ENCODE data around the gene MST1.

The MST1 gene

DNA sequence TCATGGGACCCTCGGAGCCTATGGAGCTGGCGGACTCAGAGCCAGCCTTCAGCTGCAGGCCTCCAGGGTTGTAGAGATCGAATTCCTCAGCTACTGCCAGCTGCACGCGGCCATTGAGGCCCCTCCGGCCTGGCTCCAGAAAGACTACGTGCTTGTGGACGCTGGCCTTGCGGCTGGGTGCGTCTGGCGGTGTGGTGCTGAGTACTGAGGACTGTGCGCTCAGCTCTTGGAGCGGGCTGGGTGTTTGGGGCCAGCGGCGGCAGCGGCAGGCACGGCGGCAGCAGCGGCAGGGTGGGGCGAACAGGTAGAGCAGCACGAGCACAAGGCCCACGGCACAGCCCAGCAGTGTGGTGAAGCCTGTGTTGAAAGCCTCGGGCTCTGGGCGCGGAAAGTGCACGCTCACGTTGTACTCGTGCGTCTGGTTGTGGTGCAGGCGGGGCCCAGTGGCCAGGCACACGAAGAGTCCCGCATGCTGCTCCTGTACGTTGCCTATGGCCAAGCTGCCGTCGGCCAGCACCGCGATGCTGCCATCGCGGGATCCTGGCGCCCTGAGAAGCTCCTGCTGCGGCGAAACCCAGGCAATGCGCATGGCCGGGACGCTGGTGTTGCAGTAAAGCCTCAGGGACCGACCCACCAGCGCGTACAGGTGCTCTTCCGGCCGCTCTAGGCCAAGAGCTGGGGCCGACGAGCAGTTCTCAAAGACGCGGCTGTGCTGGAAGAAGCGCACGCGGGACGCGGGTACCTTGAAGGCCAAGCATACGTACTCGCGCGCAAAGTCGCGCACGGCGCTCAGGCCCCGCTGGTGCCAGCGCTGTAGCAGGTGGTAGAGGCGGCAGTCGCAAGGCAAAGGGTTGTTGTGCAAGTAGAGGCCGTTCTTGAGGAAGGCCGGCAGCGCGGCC, 28.9 kb upstream of the MST1 start:
- no peak for DNase-seq

DNA sequence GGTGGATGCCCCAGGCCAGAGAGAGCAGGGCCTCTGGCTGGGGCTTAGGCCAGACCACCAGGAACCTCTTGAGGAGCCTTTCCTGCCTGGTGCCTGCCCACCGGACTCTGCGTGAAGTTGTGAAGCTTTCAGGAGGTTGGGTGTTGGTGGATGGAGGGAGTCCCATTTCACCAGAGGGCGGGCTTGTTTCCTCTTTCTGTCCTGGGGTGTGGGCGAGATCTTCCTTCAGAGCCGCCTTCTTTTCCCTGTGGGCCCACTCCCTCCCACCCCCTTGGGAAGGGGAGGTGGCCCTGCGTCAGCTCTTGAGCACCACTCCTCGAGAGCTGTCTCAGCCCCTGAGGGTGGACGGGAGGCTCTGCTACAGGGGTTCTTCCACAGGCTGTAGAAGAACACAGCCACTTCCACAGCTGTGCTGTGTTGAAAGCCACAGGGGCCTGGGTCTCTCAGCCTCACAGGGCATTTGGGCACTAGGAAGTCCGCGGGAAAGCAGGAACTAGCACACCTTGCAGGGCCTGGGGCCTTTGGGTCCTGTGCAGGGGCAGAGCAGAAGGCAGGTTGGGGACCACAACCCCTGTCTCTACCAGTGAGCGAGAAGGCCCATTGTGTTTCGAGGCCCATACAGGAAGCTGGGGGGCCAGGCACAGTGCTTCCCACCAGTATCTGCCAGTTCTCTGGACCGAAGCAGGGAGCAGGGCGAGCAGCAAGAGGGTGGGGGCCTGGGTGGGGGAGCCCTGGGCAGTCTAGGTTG, 28.1 kb upstream of the MST1 start:
- no peak for DNase-seq

DNA sequence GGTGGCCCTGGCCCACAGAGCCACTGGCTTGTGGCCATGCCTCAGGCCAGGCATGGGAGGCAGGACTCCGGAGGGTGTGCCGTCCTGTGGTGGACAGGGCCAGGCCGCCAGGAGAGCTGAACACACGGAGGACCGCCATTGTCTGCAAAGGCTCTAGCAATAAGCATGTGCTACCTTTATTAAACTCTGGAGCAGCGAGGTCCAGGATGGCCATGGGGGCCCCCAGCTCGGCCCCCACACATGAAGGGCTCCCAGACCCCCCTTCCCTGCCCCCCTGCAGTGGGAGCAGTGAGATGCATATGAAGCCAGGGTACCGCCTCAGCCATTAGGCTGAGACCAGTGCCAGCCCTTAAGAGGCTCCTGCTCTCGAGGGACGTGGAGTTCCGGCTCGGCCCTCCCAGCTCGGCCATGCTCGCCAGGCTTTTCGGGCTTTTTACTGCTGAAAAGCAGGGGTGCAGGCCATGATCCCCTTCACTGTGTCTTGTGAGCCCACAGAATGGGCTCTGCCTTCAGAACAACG, 27.5 kb upstream of the MST1 start:
- DNase-seq: no peak

DNA sequence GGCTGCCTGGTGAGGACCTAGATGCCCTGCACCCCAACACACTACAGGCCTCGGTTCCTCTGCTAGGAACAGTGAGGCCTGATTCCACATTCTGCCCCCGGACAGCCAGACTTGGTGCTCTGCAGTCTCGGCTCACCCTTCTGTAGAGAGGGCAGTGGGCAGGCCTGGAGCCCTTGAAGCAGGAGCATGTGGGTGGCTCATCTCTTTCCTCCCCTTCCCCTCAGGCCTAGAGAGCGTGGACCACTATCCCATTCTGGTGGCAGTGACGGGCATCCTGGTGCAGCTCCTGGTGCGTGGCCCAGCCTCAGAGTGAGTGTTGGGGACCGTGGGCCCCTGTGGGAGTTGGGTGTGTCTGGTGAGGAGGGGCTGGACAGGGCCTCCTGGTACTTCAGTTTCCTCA, 26.9 kb upstream of the MST1 start:
- no peak for DNase-seq

DNA sequence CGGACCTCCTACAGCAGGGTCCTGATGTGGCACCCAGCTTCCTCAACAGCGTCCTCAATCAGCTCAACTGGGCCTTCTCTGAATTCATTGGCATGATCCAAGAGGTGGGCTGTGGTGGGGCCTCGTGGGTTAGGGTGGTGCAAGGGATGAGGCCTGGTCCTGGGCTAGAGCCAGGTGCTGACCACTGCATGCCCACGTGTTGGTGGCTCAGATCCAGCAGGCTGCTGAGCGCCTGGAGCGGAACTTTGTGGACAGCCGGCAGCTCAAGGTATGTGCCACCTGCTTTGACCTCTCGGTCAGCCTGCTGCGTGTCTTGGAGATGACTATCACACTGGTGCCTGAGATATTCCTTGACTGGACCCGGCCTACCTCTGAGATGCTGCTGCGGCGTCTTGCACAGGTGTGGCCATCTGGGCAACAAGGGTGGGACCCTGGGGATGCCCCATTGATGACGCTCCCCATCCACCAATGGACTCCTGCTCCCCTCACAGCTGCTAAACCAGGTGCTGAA, 26.4 kb upstream of the MST1 start:
- DNase-seq: no peak

DNA sequence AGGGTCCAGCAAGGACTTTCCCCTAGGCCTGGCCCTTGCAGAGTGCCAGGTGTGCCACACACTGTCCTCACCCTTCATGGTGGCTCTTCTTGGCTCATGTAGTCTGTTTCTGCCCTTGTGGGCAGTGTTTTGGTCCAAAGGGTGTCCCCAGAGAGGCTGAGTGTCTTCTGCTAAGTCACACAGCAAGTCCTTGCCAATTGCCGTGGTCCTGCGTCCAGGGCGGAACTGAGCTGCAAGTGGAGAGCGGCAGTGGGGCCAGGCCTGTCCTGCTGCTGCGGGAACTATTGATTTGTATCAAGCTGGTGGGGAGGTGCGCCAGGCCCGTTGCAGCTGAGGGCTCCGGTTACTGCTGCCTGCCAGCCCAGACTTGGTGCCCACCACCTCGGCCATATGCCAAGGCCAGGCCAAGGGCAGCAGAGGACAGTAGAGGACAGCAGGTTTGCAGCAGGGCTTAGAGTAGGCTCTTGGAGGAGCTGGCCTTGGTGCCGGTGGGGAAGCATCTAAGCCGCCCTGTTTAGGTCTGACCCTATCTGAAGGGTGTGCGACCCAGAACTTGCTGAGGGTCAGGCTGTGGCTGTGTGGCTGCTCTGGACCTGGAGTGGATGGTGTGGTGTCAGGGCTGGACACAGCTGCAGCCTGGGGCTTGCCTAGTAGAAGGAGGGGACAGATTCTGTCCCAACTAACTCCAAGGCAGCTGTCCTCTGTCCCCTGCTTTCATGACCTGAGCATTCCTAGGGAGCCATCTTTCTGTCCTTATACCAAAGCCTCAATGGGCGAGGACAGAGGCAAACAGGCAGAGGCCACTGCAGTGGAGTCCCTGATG, 25.7 kb upstream of the MST1 start:
- no peak for DNase-seq

DNA sequence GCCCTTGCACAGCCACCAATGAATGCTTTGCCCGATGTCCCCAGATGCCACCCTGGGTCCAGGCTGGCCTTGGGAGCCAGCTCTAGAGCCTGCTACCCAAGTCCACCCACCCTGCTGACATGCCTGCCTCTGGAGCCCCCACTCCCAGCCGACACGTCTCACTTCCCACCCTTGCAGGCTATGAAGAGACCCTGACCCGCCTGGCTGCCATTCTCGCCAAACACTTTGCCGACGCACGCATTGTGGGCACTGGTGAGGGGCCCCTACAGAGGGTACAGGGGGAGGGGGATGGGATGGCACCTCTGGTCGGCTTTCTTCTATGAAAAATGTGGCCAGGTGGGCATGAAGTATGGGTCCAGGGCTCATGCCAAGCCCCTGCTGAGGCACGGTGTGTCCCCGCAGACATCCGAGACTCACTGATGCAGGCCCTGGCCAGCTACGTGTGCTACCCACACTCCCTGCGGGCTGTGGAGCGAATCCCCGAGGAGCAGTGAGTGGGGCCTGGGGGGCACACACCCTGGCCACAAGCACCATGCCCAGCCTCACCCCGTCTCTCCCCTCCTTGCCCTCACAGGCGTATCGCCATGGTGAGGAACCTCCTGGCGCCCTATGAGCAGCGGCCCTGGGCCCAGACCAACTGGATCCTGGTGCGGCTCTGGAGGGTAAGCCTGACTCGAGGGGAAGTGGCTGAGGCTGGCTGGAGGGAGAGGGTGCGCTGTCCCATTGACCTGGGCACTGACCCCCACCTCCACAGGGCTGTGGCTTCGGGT, 24.2 kb upstream of the MST1 start:
- no peak for DNase-seq

DNA sequence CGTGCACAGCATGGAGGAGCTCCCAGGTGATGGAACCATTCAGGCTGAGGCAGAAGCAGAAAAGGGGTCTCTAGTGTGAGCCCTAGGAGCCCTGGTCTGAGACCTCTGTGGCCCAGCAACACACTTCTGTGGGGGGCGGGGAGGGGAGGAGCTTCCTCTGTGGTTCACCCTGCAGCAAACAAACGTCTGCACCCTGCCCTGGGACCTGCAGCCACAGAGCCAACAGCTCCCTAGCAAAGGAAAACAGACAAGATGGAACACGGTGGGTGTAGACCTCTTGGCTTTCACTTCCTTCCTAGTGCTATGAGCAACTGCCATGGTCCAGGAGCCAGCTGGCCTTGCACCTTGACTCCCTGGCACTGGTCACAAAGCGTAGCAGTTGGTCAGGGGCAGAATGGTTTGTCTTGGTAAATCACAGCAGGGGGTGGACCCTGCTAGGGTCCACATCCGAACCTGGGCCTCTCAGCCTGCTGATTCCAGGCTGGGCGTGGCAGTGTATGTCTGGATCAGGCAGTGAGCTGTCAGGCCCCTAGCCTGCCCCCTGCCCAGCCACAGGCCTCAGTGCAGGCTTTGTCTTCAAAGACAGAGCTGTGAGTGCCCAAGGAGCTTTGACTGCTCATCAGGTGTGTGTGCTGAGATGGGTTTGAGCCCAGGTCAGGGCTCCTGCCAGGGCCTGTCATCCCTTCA, 23.5 kb upstream of the MST1 start:
- no peak for DNase-seq

DNA sequence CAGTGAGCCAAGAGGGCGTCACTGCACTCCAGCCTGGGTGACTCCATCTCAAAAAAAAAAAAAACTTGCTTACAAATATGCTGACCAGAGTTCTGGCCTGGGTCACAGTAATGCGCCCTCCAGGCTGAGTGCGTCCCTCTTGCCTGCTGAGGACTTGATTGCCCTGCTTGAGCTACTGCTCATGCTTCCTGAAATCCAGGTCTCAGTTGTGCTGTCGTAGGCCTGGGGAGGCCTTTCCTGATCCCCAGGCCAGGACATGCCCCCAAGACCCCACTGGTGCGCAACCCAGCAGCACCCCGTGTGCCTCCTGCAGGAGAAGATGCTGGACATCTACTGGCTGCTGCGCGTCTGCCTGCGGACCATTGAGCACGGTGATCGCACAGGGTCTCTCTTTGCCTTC, 22.9 kb upstream of the MST1 start:
- DNase-seq: no peak

DNA sequence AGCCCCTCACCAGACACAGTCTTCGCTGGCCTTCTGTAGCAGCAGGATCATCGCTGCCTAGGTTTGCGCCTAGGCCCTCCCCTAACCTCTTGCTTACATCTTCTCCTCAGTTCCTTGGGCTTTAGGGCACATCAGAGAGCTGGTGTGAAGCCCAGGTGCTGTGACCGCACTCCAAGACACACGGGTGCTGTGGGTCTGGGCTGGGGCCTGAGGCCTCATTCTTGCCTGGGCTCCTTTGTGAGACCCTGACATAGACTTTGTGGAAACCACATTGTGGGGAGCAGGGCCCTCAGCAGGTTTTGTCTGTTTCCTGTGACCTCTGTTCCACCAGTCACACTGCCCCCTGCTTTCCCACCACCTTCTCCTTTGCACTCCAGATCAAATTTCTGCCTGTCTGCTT, 22.2 kb upstream of the MST1 start:
- no peak for DNase-seq

DNA sequence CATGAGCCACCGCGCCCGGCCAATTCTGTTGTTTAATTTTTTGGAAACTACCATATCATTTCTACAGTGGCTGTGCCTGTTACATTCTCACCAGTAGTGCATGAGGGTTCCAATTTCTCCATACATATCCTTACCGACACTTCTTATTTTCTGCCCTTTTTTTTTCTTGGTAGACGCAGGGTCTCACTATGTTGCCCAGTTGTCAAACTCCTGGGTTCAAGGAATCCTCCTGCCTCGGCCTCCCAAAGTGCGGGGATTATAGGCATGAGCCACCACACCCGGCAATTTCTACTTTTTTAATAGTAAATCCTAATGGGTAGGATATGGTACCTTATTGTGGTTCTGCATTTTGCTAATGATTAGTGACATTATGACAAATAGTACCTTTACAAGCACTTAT, 20.6 kb upstream of the MST1 start:
- no peak for DNase-seq

DNA sequence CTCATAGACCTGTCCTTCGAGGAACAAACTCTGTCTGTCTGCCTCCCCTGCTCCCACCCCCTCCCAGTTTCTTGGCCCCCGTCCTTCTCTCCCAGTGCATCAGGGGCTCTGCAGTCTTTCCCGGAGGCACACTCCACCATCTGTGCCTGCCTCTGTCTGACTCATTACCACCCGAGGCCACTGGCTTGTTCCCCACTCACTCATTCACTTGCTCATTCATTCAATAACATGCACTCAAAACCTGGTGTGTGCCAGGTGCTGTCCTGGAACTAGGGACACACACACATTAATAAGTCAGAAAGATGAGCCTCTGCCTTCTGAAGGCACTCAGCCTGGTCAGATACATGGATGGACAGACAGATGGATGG, 17.8 kb upstream of the MST1 start:
- no peak for DNase-seq

DNA sequence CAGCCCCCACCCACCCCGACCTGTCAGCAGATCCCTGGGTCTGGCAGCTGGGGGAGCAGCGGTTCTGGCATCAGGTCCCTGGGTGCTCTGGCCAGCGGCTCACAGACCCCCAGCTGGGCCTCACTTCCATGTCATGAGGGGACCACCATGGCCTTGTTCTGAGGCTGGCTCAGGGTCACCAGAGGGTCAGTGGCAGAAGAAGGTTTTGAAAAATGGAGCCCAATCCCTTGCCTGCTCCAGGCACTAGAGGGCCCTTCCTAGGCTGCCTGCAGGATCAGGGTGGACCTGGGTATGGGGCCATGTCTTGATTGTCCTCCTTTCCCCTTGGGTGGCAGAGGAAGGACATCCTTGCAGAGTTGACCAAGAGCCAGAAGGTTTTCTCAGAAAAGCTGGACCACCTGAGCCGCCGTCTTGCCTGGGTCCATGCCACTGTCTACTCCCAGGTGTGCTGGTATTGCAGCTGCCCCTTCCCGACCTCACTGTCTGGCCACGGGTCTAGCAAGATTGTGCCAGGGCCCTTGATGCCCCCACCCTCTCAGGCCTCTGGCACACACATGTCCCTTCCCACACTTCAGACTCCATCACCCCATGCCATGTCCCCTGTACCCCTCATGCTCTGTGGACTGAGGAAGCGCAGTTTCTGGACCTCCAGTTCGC, 17.3 kb upstream of the MST1 start:
- no peak for DNase-seq

DNA sequence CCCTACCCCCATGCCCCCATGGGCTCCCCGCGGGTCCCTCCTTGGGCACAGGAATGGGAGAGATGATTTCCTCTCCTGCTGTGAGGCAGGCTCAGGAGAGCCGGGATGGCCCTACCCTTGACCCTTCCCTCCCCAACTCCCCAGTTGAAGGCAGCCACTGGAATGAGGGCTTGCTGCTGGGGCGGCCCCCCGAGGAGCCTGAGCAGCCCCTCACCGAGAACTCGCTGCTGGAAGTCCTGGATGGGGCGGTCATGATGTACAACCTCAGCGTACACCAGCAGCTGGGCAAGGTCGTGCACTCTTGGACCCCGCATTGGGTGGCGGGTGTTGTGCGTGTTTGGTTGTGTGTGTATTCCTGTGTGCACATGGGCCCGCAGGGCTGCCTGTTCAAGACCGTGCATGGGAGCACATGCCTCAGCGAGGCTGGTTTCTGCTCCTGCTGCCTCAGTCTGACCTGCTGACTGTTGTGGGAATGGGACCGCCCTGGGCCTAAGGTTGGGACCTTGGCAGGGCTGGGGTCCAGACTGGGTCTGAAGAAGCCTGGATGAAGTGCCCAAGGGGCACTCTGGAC, 16.2 kb upstream of the MST1 start:
- no peak for DNase-seq

DNA sequence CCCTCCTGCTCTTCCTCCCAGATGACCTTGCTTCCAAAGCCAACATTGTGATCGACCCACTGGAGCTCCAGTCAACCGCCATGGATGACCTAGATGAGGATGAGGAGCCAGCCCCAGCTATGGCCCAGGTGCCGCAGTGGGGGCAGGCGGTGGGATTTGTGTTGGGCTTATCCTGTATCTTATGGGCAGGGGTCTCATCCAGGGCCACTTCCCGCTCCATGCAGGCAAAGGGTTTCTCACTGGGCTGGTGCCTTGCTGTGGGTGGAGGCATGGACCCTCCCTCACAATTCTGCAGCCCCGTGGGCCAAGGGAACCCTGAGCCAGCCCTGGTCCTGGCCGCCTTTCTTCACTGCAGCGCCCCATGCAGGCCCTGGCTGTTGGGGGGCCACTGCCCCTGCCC, 15.4 kb upstream of the MST1 start:
- DNase-seq: no peak

DNA sequence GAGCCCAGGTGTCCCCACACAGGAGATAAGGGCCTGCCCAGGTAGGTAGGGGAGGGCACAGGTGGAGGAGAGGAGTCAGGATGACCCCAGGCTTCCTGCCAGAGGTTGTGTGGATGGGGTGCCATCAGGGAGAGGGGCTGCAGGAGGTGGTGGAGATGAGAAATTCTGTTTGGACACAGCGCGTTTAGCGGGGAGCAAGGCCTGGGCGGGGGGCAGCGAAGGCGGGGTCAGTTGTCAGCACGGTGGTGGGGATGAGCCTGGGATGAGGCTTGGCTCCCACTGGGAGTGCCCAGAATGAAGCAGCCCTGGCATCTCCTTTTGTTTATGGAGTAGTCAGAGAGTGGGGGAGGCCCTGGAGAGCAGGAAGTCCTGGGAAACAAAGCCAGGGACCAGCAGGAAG, 14.7 kb upstream of the MST1 start:
- DNase-seq: no peak

DNA sequence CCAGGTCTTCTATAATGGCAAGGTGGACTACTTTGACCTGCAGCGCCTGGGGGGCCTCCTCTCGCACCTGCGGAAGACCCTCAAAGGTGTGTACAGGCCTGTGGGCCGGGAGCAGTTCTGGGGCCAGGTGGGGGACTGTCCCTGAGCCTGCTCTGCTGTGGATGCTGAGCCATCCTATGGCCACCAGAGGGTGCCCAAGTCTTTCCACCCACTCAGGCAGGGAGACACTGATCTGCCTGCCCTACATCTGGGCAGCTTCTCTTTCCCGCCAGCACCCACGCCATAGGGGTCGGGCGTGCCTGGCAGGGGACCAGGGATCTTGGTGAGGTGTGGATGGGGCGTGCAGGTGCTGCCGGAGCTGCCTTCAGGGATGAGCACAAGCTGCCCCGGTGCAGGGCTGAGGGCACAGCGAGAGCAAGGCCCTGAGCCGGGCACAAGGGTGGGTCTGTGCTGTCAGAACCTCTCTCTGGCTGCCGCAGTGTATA, 14.2 kb upstream of the MST1 start:
- DNase-seq: peak; percentile 78

DNA sequence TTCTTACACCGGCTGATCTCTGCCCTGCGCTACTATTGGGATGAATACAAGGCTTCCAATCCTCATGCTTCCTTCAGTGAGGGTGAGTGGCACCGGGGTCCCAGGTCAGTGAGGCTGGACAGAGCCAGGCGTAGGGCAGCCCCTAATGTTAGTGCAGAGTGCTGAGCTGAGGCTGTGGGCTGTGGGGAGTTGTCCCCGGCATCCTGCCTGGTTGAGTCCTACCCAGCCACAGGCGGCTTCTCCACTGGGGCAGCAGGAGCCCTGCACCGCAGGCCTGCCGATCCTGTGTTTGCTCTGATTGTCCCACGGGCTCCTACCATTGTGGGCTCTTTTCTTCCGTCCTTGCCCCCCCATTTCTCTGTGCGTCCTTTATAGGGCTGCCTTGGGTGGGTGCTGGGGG, 13.4 kb upstream of the MST1 start:
- no peak for DNase-seq

DNA sequence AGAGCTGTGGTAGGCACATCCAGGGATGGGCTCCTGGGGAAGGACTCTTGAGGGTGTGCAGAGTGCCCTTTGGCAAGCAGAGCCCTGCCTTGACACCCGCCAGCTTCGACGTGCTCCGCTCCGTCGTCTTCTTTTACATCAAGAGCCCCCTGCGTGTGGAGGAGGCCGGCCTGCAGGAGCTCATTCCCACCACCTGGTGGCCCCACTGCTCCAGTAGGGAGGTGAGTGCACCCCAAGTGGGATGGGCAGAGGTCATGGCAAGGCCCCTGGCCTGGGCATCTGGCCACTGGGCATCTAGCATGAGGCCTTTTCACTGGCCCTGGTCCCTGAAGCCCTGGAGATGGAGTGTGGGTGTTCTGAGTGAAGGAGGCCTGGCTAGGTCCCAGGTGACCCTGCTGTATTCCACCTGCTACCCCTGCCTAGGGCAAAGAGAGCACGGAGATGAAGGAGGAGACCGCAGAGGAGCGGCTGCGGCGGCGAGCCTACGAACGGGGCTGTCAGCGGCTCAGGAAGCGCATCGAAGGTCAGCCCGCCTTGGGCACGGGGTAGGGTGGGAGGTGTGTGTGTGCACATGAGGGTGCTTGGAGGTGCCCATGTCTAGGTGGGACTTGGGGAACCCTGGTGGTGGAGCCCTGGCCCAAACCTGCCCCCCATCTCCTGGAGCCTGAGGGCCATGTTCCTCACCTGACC, 12.3 kb upstream of the MST1 start:
- no peak for DNase-seq

Measured in CD4-positive, alpha-beta T cell treated with Interleukin-10 for 1 hour (primary cell).